Smooth muscle cell of the brain vasculature (primary cell): Measurements from ENCODE around the gene DVL2.
"Not testable (repeated sequence)": the region's sequence is repeated elsewhere in the genome, so short reads cannot be mapped to it uniquely, and the experiment has no call there.

Source experiments
- DNase-seq: peaks from one replicate; pipeline ENCODE4 v3.0.0-alpha.2; 2012; ENCODE audit warnings: low read depth, low spot score

The DVL2 gene

GRCh38 chr17:7203391-7203790, 30.9 kb downstream of the DVL2 start:
- no peak for DNase-seq

DNA sequence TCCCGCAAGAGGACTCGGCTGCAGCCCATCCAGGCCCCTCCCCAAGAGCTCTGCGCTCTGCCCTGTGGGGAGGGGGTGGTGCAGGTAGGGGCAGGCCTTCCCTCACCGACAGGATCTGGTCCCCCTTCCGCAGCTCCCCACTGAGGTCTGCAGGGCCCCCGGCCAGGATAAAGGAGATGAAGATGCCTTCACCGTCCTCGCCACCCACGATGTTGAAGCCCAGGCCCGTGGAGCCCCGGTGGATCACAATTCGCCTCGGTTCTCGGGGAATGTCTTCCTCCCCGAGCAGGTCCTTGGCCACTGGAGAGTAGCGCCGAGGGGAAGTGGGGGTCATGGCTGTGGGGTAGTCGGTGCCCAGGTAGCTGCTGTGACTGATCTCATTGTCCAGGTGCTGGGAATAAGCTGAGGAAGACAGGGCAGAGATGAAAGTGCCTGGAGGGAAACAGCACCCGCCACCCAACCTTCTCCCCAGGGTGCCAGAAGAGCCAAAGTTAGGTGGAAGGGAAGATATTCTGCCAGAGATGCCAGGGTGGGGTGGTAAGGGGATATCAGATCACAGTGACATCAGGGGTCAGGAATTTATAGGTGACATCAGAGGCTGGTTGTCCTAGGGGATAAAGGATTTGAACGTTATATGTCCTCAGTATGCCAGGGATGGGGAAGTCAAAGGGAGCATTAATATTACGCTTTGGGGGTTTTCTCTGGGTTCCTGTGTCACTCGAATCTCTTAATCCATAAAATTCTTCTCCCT, 37.5 kb downstream of the DVL2 start:
- no peak for DNase-seq

GRCh38 chr17:7195971-7196370, 38.3 kb downstream of the DVL2 start:
- no peak for DNase-seq

GRCh38 chr17:7192271-7192937, 41.9 kb downstream of the DVL2 start:
- no peak for DNase-seq

DNA sequence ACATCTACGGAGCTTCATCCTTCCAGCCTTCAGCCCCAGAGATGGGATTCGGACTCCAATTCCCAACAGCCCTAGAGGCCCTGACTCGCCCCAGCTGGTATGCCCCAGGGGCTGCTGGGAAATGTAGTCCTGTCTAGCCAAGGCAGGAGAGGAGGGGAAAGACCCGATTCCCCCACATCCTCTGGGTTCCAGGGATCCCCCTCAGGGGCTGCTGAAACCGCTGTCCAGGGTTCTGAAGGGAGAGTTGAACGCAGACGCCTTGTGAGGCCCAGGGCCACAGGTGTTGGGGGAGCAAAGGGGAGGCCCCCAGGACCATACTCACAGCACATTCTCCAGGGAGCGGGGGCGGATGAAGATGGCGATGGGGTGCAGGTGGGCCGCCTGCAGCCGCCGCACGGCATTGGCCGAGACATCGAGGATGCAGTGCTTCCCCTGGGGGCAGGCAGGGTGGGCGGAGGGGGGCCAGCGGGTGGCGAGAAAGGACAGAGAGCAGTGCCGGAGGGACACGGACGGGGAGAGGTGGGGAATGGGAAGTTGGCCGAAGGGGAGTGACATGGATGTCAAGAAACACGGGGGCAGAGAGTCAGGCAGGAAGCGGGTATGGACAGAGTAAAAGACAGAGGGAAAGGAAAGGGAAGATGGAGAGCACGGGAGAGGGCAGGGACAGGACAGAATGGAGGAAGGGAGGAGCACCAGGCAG, 42.6 kb downstream of the DVL2 start:
- DNase-seq, result no peak

DNA sequence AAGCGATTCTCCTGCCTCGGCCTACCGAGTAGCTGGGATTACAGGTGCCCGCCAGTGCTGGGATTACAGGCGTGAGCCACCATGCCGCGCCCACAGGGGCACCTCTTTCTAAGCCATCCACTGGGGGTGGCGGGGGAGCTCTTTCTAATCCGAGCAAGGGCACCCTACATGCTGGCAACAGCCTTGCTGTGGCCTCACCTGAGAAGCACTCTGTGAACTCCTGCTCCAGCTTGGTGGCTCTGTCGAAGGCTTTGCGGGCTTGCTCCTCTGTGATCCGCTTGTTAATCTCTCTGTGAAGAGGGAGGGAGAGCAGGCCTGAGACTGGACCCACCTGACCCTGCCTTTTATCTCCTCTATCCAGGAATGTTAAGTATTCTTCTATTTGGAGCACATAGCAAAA, 43.2 kb downstream of the DVL2 start:
- DNase-seq, result no peak

- DNase-seq, result no peak
Measured at GRCh38 chr17:7190276-7190917, 43.9 kb downstream of the DVL2 start.

DNA sequence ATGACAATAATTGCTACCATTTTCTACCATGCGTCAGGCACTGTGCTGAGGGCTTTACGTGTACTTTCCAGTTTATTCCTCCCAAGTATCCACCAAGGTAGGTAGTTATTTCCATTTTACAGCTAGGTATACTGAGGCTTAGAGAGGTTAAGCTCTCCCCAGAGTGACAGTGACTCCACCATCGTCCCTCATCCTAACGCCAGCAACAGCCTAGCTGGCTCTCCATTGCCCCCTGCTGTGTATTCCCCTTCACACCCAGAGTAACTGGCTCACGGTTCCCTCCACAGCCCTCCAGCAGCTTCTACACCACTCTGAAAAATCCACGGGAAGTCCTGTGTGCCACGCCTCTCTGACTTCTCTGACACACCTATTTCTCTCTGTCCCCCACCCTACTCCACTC, 48.1 kb downstream of the DVL2 start:
- DNase-seq, result no peak

DNA sequence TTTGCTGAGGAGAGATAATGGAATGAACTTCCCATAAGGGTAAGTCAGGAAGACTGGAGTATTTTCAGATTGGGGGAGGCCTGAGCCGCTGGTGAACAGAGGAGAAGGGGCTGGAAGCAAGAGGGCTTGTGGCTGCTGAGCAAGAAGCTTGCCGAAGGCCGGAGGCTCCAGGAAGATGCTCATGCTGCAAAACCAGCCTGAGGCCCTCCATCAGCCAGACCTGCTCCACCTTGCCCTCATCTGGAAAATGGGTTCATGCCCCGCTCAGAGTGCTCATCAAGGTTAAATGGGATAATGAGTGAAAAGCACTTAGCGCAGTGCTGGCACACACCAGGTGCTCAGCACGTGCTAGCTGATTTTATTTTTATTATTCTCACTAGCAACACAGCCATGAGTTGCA, 49.7 kb downstream of the DVL2 start:
- DNase-seq, result no peak

- no peak for DNase-seq
Measured at GRCh38 chr17:7184091-7184488, 50.2 kb downstream of the DVL2 start.

DNA sequence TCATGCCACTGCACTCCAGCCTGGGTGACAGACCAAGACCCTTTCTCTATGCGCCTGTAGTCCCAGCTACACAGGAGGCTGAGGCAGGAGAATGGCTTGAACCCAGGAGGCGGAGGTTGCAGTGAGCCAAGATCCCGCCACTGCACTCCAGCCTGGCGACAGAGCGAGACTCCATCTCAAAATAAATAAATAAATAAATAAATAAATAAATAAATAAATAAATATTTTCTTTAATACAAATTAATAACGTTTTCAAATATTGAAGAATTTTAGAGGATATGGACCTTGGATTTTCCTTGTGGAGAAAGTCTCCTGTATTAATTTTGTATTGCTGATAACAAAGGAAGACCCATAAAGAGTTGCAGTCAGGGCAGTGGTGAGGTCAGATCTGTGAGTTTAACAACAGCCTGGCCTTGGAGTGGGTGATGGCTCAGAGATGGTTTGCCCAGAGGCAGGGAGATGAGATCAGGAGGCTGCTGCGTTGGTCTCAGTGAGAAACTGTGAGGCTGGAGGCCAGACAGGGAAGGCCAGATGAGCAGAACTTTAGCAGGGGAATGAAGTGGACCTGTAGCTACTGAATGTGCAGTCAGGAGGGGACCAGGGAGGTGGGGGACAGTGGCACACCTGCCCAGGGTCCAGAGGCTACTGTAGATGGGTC, 50.8 kb downstream of the DVL2 start:
- no peak for DNase-seq

GRCh38 chr17:7182101-7182500, 52.2 kb downstream of the DVL2 start:
- DNase-seq, result not testable (repeated sequence)

- no peak for DNase-seq
Measured at GRCh38 chr17:7179317-7180254, 54.7 kb downstream of the DVL2 start, which contains the start of gene ASGR1. Gene ASGR1 (minus strand): TSS chr17:7179370. CDS start chr17:7178563, 807 bp downstream.

DNA sequence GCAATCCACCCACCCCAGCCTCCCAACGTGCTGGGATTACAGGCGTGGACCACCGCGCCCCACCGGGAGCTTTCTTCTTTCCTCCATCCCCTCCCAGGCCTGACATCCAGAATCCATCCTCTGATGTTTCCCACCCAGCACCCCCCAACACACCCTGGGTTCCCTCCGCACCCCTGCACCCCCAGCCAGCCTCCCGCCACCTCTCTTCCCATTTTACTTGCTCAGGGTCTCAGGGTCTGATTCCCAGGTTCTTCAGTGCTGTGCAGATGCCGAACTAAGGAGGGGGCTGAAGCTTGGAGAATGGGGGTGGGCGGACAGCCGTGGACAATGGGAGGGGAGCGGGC, 55.4 kb downstream of the DVL2 start:
- DNase-seq, result no peak

- no peak for DNase-seq
Measured at GRCh38 chr17:7177954-7178477, 56.3 kb downstream of the DVL2 start.

GRCh38 chr17:7177191-7177953, 56.9 kb downstream of the DVL2 start:
- DNase-seq, result peak; percentile 23

GRCh38 chr17:7176841-7177190, 57.5 kb downstream of the DVL2 start:
- no peak for DNase-seq

- no peak for DNase-seq
Measured at GRCh38 chr17:7176107-7176840, 58.0 kb downstream of the DVL2 start.
